ENCODE measurements around the gene CACNB1. TPM values are rescaled to one million over a fixed set of nuclear protein-coding genes. Genes with fewer than 3 reads are reported as not detected.
A peak's percentile ranks its signal among the peaks of the same experiment; 100 is the strongest.

Gene CACNB1
- total and polyA plus RNA-seq, 2 donors (not counting 1 experiment from before 2014, with no cell fraction given): 3.8 to 12.4 TPM

- ChIA-PET CTCF (interaction anchor here (0.7 to 7.8 kb wide), 42 partner anchors 13 to 708 kb away, joined by 3 to 259 read pairs (median 6); partner anchors contain the start of genes ARL5C, FBXO47, LASP1 and MLLT6), POLR2A (interaction anchor here (0.6 to 2.3 kb wide), 7 partner anchors 13 to 400 kb away, joined by 3 to 13 read pairs (median 6); partner anchors contain the start of gene RPL19)
- peak overlapping the region; percentile 93 for H3K4me2 ChIP-seq (replicated peaks; ENCODE audit: low read depth, low read length, poor library complexity, severe bottlenecking)
- peak overlapping the region; percentile 86 for H3K9ac ChIP-seq (ENCODE audit: low read length)
- WGBS (ENCODE audit: insufficient coverage): 18% methylated on average over 12 of the region's 25 CpGs
- no peaks in the 10 kb centered on the region for H3K36me3 ChIP-seq (replicated peaks in 1 of 2; ENCODE audit: control extremely low read depth in 1 of 2, control insufficient read depth in 1 of 2, extremely low read depth in 1 of 2, insufficient read depth in 2 of 2, low read length in 1 of 2)
- peak overlapping the region; percentile 64 for H2AFZ ChIP-seq (ENCODE audit: insufficient read depth, low read depth, low read length, poor library complexity, severe bottlenecking)
- no peaks in the 10 kb centered on the region for H3K9me3 ChIP-seq (ENCODE audit: control extremely low read depth in 1 of 3, control insufficient read depth in 2 of 3, insufficient read depth in 1 of 3, low read length in 2 of 3)
- H3K4me1 ChIP-seq (ENCODE audit: control insufficient read depth in 2 of 2, insufficient read depth in 2 of 2, low read length in 2 of 2): peaks cover 25 to 34% of the 10 kb centered on the region in 2 donors
- no peaks in the 10 kb centered on the region for H3K79me2 ChIP-seq (ENCODE audit: control insufficient read depth, insufficient read depth, low read length)
- H3K4me1 Mint-ChIP-seq: peaks cover 30% of the 10 kb centered on the region
- peak overlapping the region; percentile 94 for H3K4me3 Mint-ChIP-seq
- H4K20me1 ChIP-seq (ENCODE audit: control insufficient read depth, insufficient read depth, low read length, poor library complexity, severe bottlenecking): no peaks in the 10 kb centered on the region
- H3K9me3 Mint-ChIP-seq (ENCODE audit: insufficient read depth): no peaks in the 10 kb centered on the region
- ATAC-seq (ENCODE audit: low read depth) (no peak), DNase-seq (peak; percentile 27)
- no peak overlapping the region for H3K27ac ChIP-seq (ENCODE audit: low read length in 2 of 2)
- H3K27ac Mint-ChIP-seq: no peak overlapping the region
- peak overlapping the region in 3 of 5 experiments; percentile 62 to 91 (median 82) for H3K4me3 ChIP-seq (ENCODE audit: control extremely low read depth in 1 of 5, extremely low read depth in 1 of 5, insufficient read depth in 1 of 5, low read depth in 2 of 5, low read length in 4 of 5)
- peaks cover 0 to 35% (median 17%) of the 10 kb centered on the region in 4 experiments for H3K27me3 ChIP-seq (replicated peaks in 1 of 4; ENCODE audit: control extremely low read depth in 1 of 4, control insufficient read depth in 3 of 4, insufficient read depth in 4 of 4, low read length in 3 of 4)
- no peak for TF ChIP-seq CTCF (IDR thresholded peaks at IDR 0.05)
- no peak for TF ChIP-seq EZH2 (IDR thresholded peaks at IDR 0.05; ENCODE audit: borderline replicate concordance, insufficient read depth, low read depth, low read length, poor library complexity, severe bottlenecking)
- intact Hi-C loops (cut with micrococcal nuclease): loop anchor here (2.0 to 5.0 kb wide), 6 partner anchors 35 to 800 kb away; partner anchors contain the start of genes CACNB1, RPL23 and SOCS7
- H3K27me3 Mint-ChIP-seq: peaks cover 37% of the 10 kb centered on the region
Observed at GRCh38 chr17:39151943-39152818, 45.3 kb downstream of the CACNB1 start.

Data from B cell (primary cell).